Kidney (tissue), 14 donors: ENCODE data around the gene NYNRIN. TPM values are rescaled to one million over a fixed set of nuclear protein-coding genes. Genes with fewer than 3 reads are reported as not detected.

Experiments used
- DNase-seq, 5 donors: peaks; one replicate each; pipeline ENCODE4 v3.0.0-alpha.2; 2013 to 2020
- FAIRE-seq: peaks from 2 replicates; lab custom pipeline; 2012; peaks lifted over from hg19 to GRCh38; lab: Jason Lieb, UNC
- H3K27ac ChIP-seq, 2 donors: one replicate each; pipeline ENCODE4 v1.7.0; 2013; ENCODE audit warnings: low read depth in 2 of 2, low read length in 2 of 2, inconsistent platforms in 1 of 2
- H3K27me3 ChIP-seq: one replicate; pipeline ENCODE4 v1.7.1; 2013; ENCODE audit warnings: low read length, inconsistent platforms; ENCODE audit not compliant: control insufficient read depth, insufficient read depth
- H3K36me3 ChIP-seq, 3 donors: one replicate each; pipeline versions ENCODE4 v1.7.0 to v1.7.1; 2013; ENCODE audit warnings: low read length in 3 of 3, control low read depth in 1 of 3, inconsistent platforms in 1 of 3; ENCODE audit not compliant: insufficient read depth in 3 of 3, control insufficient read depth in 2 of 3
- H3K4me1 ChIP-seq, 3 donors: one replicate each; pipeline versions ENCODE4 v1.7.0 to v1.7.1; 2013; ENCODE audit warnings: low read length in 3 of 3, inconsistent platforms in 1 of 3, low read depth in 1 of 3; ENCODE audit not compliant: control insufficient read depth in 2 of 3, insufficient read depth in 2 of 3
- H3K4me3 ChIP-seq, 3 donors: one replicate each; pipeline versions ENCODE4 v1.7.0 to v1.8.1; 2013; ENCODE audit warnings: low read length in 3 of 3, control low read depth in 1 of 3, inconsistent platforms in 1 of 3
- H3K9ac ChIP-seq, 3 donors: one replicate each; pipeline versions ENCODE4 v1.7.0 to v1.7.1; 2013; ENCODE audit warnings: low read length in 3 of 3, control low read depth in 1 of 3, inconsistent platforms in 1 of 3
- H3K9me3 ChIP-seq, 3 donors: one replicate each; pipeline versions ENCODE4 v1.7.0 to v1.7.1; 2013; ENCODE audit warnings: low read length in 3 of 3, control low read depth in 1 of 3, inconsistent platforms in 1 of 3; ENCODE audit not compliant: control insufficient read depth in 2 of 3, insufficient read depth in 1 of 3
- CTCF ChIP-seq: IDR thresholded peaks from 3 replicates; pipeline ENCODE4 v1.5.1; 2012; ENCODE audit warnings: mild to moderate bottlenecking, moderate library complexity, borderline replicate concordance; ENCODE audit not compliant: insufficient read depth; ENCODE audit errors: extremely low read depth
- intact Hi-C: fragments of 100-400 bp; cut with DNase I; formaldehyde crosslinking; loops from one replicate; pipeline ENCODE4 v1.11.1; 2022
- polyA plus RNA-seq: library from polyadenylated mRNA; stranded (reverse); fragments of 350-450 nt; fragmentation: Illumina TruSeq; extraction: RNeasy Lipid Tissue Mini Kit (QIAGEN cat#74804); gene quantifications from one replicate; pipeline ENCODE4 v1.2.3, GENCODE V29; 2014; ENCODE audit warnings: low read depth, low replicate concordance; ENCODE audit not compliant: insufficient read depth
- total RNA-seq: library from RNA; stranded (reverse); fragmentation: NEBNext Ultra II Directional; extraction: Animal tissue kit (Norgen Biotek cat#: 25700); gene quantifications from one replicate; pipeline ENCODE4 v1.2.1, GENCODE V29; 2021
- donor health status: control.
- donor health status: control.
- donor health status: control.
- donor health status: control.
- donor health status: control.
- donor health status: DM: yes; HTN: yes; CAD: no.
- donor health status: Normal renal cell carcinoma (clear cell type).

Gene NYNRIN
- total and polyA plus RNA-seq, 2 donors from 2014 or later: 4.4 to 12.1 TPM

- FAIRE-seq: no peak
- TF ChIP-seq CTCF: no peak
- Histone ChIP-seq H3K9ac (no peak overlapping the region), H3K27me3 (no peaks in the 10 kb centered on the region), H3K9me3 (no peaks in the 10 kb centered on the region), H3K4me1 (peaks cover 4 to 15% (median 14%) of the 10 kb centered on the region in 3 donors), H3K27ac (no peak overlapping the region), H3K36me3 (no peaks in the 10 kb centered on the region), H3K4me3 (no peak overlapping the region)
- peak in 2 of 5 donors; percentile 7 to 60 for DNase-seq
- intact Hi-C loops: no loop called here
Measured at GRCh38 chr14:24403294-24403998, 4.6 kb downstream of the NYNRIN start.

- no peak overlapping the region for H3K27ac ChIP-seq
- H3K4me1 ChIP-seq: peaks cover 1 to 15% (median 10%) of the 10 kb centered on the region in 3 donors
- H3K27me3 ChIP-seq: no peaks in the 10 kb centered on the region
- H3K9ac ChIP-seq: no peak overlapping the region
- intact Hi-C loops: no loop called here
- H3K36me3 ChIP-seq: no peaks in the 10 kb centered on the region
- no peaks in the 10 kb centered on the region for H3K9me3 ChIP-seq
- DNase-seq: peak in 1 of 5 donors; percentile 9
- FAIRE-seq: no peak
- H3K4me3 ChIP-seq: no peak overlapping the region
- no peak for TF ChIP-seq CTCF
Measured at GRCh38 chr14:24404814-24405213, 6.0 kb downstream of the NYNRIN start.

GRCh38 chr14:24406416-24406815 is 7.6 kb downstream of the NYNRIN start:
- Histone ChIP-seq H3K27ac (no peak overlapping the region), H3K4me3 (no peak overlapping the region), H3K9me3 (no peaks in the 10 kb centered on the region), H3K4me1 (peaks cover 0 to 11% (median 4%) of the 10 kb centered on the region in 3 donors), H3K27me3 (no peaks in the 10 kb centered on the region), H3K36me3 (peaks cover 0 to 2% (median 0%) of the 10 kb centered on the region in 3 donors), H3K9ac (no peak overlapping the region)
- no peak for TF ChIP-seq CTCF
- FAIRE-seq: no peak
- intact Hi-C loops: no loop called here
- DNase-seq: peak in 1 of 5 donors; percentile 11
